PC-9 (cell line): Measurements from ENCODE around the gene SNAI3.

ENCODE experiments used
- EZH2 ChIP-seq: fragments of 200-600 bp; sonication (generic); IDR thresholded peaks from 2 replicates; pipeline ENCODE4 v1.8.0; 2017; ENCODE audit warnings: antibody characterized with exemption, low read depth
- TF ChIP-seq, protein P1 (sequence below): fragments of 200-600 bp; sonication (generic); conservative IDR thresholded peaks from 2 replicates; pipeline ENCODE4 v1.6.1; 2017; ENCODE audit warnings: mixed run types, antibody characterized with exemption, mild to moderate bottlenecking, moderate library complexity

DNA sequence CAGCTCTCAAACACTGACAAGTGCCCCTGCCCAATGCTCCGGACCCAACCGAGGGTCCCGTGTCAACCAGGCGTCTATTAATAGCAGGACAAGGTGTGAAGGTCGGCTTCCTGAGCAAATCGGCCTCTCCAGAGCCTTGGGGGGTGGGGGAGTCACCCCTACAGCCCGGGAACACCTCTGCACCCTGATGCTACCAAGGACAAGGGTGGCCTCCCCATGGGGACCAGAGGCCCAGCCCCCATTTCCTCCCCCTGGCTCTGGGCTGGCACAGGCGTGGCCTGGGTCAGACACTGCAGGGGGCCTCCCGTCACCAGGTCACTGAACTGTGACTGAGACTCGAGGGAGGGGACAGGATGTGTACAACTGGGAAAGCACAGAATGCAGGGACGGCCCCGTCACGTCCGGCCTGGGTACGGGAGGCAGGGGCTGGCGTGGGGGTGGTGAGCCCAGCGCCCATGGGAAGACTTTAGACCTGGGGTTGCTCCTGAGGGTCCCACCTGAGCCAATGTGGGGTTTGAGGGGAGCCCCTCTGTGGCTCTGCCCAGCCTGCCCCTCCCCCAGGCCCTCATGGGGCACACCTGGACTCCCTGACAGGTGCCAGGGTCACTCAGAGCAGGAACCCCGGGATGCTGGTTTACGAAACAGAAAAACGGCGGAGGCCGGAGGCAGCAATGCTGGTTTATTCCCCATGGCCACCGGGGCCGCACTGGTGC lies 34.9 kb downstream of the SNAI3 start:
- no peak for TF ChIP-seq EZH2
- TF ChIP-seq, protein P1, sequence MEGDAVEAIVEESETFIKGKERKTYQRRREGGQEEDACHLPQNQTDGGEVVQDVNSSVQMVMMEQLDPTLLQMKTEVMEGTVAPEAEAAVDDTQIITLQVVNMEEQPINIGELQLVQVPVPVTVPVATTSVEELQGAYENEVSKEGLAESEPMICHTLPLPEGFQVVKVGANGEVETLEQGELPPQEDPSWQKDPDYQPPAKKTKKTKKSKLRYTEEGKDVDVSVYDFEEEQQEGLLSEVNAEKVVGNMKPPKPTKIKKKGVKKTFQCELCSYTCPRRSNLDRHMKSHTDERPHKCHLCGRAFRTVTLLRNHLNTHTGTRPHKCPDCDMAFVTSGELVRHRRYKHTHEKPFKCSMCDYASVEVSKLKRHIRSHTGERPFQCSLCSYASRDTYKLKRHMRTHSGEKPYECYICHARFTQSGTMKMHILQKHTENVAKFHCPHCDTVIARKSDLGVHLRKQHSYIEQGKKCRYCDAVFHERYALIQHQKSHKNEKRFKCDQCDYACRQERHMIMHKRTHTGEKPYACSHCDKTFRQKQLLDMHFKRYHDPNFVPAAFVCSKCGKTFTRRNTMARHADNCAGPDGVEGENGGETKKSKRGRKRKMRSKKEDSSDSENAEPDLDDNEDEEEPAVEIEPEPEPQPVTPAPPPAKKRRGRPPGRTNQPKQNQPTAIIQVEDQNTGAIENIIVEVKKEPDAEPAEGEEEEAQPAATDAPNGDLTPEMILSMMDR = no peak
